Measurements from ENCODE around the gene CBLB. TPM values are rescaled to one million over a fixed set of nuclear protein-coding genes. Genes with fewer than 3 reads are reported as not detected.
A peak's percentile ranks its signal among the peaks of the same experiment; 100 is the strongest.

Gene CBLB
- total RNA-seq, 2 experiments from 2014 or later: 72.8 to 78.9 TPM

DNA sequence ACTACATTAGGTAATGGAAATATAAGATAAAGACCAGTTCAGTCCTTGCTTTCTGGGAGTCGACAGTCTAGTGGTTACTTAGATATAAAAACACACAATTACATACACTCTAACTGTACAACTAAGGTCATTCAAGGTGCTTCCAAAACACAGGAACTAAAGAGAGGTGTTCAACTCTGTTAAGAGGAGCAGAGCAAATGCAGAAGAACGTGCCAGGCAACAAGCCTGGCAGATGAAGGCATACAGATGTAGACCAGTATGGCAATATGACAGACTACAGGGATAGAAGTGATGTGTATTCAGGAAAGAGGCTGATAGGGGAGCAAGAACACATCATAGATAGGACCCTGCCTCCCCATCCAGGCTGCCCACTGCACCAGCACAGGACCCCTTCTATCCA lies 78.3 kb downstream of the CBLB start:
- CTCF ChIA-PET: no interaction called here
- Mint-ChIP-seq H3K4me3 (no peak overlapping the region), H3K27me3 (ENCODE audit: low read depth) (no peaks in the 10 kb centered on the region), H3K4me1 (ENCODE audit: low read depth) (peaks cover 65% of the 10 kb centered on the region), H3K36me3 (ENCODE audit: low read depth) (peaks cover 19% of the 10 kb centered on the region), H3K9me3 (peaks cover 2% of the 10 kb centered on the region), H3K27ac (no peak overlapping the region)
- intact Hi-C loops (cut with micrococcal nuclease): no loop called here
- DNase-seq: no peak

DNA sequence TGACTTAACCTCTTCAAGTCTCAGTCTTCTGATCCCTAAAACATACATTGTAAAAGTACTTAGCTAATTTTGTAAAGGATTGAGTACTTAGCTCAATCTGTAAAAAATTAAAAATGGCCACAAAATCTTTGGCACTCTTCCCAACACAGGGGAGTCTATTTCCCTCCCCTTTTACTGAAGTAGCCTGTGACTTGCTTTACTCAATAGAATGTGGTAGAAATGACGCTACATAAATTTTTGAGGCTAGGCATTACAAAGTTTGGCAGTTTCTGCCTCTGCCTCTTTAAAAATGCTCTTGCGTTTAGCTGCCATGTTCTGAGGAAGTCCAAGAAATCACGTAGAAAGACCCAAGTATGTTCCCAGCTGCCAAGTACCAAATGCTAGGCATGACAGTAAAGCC lies 80.2 kb downstream of the CBLB start:
- H3K27ac Mint-ChIP-seq: no peak overlapping the region
- H3K4me3 Mint-ChIP-seq: no peak overlapping the region
- no peaks in the 10 kb centered on the region for H3K27me3 Mint-ChIP-seq (ENCODE audit: low read depth)
- H3K9me3 Mint-ChIP-seq: peaks cover 2% of the 10 kb centered on the region
- DNase-seq: no peak
- H3K4me1 Mint-ChIP-seq (ENCODE audit: low read depth): peaks cover 69% of the 10 kb centered on the region
- H3K36me3 Mint-ChIP-seq (ENCODE audit: low read depth): peaks cover 28% of the 10 kb centered on the region
- CTCF ChIA-PET: interaction anchor here (0.6 to 1.3 kb wide), 3 partner anchors 12 to 49 kb away, joined by 3 to 4 read pairs (median 4); no protein-coding TSS in a partner anchor
- intact Hi-C loops (cut with micrococcal nuclease): no loop called here

DNA sequence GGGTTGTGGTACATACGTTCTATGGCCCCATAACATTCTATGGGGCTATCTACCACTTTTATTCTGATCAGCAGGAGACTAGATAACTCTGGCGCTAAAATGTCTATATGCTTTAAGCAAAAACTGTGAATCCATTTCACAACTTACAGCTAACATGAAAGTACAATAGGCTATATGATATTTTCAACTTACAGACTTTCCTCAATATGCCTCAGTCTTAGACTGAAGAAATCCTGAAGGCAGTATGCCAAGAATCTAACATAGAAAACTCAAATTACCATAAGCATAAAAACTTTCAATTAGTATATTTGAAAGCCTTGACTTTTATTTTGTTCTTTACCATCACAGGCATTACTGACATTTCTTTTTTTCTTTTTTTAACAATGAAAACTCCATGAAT lies 81.4 kb downstream of the CBLB start:
- Mint-ChIP-seq H3K27ac (no peak overlapping the region), H3K9me3 (peaks cover 2% of the 10 kb centered on the region), H3K36me3 (ENCODE audit: low read depth) (peaks cover 29% of the 10 kb centered on the region), H3K4me3 (no peak overlapping the region), H3K4me1 (ENCODE audit: low read depth) (peaks cover 61% of the 10 kb centered on the region), H3K27me3 (ENCODE audit: low read depth) (no peaks in the 10 kb centered on the region)
- CTCF ChIA-PET: interaction anchor here (0.6 to 1.3 kb wide), 2 partner anchors 11 to 81 kb away, joined by 3 to 4 read pairs; no protein-coding TSS in a partner anchor
- intact Hi-C loops (cut with micrococcal nuclease): no loop called here
- DNase-seq: no peak

DNA sequence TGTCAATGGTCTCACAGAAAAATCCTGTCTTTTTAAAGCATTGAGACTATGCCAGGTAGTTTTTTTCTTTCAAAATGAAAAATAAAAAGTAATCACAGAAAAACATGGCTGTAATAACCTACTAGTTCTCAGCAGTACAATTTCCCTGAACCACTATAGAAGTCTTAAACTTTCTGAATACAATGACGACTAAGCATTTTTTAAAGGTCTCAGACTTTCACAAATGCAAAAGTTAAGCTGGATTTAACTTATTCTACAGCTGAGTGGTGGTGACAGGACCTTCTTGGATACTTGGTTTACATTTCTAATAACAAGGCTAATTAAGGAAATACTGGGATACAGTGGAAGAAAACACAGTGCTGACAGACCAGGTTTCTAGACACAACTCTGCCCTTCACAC lies 81.8 kb downstream of the CBLB start:
- H3K4me3 Mint-ChIP-seq: no peak overlapping the region
- peaks cover 60% of the 10 kb centered on the region for H3K4me1 Mint-ChIP-seq (ENCODE audit: low read depth)
- no peaks in the 10 kb centered on the region for H3K27me3 Mint-ChIP-seq (ENCODE audit: low read depth)
- no peak overlapping the region for H3K27ac Mint-ChIP-seq
- peaks cover 2% of the 10 kb centered on the region for H3K9me3 Mint-ChIP-seq
- peaks cover 28% of the 10 kb centered on the region for H3K36me3 Mint-ChIP-seq (ENCODE audit: low read depth)
- intact Hi-C loops (cut with micrococcal nuclease): no loop called here
- DNase-seq: no peak
- CTCF ChIA-PET: interaction anchor here (0.6 kb wide), 1 partner anchor 80 kb away, joined by 3 read pairs; no protein-coding TSS in a partner anchor

DNA sequence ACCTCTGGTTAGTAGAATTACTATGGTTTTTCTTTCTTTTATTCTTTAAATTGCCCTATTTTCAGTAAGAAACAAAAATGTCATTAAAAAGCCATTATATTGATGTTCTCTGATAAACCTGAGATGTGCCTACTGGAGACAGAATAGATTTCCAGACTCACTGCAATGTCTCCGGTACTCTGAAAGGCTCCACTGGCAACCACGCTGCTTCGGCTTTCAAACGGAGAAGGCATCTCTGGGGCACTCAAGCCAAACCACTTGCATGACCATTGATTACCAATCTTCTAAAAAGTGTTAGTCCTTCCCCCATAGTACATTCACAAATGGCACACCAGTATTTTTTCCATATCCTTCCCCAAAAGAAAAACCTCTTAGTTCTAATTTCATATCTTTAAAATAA lies 82.6 kb downstream of the CBLB start:
- Mint-ChIP-seq H3K27ac (no peak overlapping the region), H3K36me3 (ENCODE audit: low read depth) (peaks cover 30% of the 10 kb centered on the region), H3K27me3 (ENCODE audit: low read depth) (no peaks in the 10 kb centered on the region), H3K9me3 (peaks cover 2% of the 10 kb centered on the region), H3K4me3 (no peak overlapping the region), H3K4me1 (ENCODE audit: low read depth) (peaks cover 63% of the 10 kb centered on the region)
- DNase-seq: no peak
- intact Hi-C loops (cut with micrococcal nuclease): no loop called here
- CTCF ChIA-PET: no interaction called here

DNA sequence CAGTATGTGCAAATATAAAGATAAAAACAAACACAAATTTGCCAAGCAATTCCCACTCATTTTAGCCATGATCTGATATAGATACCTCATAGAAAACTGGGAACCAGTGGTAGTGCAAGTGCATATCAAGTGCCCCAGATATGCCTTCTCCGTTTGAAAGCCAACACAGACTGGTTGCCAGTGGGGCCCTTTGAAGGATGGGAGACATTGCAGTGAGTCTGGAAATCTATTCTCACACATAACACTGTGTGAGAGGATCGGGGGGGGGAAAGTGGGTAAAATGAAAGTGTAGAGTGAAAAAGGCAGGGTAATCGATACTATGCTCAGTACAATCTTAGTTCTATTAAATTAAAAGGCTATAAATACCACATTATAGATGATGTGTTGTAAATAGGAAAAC lies 83.0 kb downstream of the CBLB start:
- DNase-seq: no peak
- Mint-ChIP-seq H3K9me3 (peaks cover 3% of the 10 kb centered on the region), H3K27ac (no peak overlapping the region), H3K36me3 (ENCODE audit: low read depth) (peaks cover 32% of the 10 kb centered on the region), H3K4me3 (no peak overlapping the region), H3K27me3 (ENCODE audit: low read depth) (no peaks in the 10 kb centered on the region), H3K4me1 (ENCODE audit: low read depth) (peaks cover 64% of the 10 kb centered on the region)
- CTCF ChIA-PET: no interaction called here
- intact Hi-C loops (cut with micrococcal nuclease): loop anchor here (1.0 kb wide), 1 partner anchor 15 kb away; no protein-coding TSS in a partner anchor

DNA sequence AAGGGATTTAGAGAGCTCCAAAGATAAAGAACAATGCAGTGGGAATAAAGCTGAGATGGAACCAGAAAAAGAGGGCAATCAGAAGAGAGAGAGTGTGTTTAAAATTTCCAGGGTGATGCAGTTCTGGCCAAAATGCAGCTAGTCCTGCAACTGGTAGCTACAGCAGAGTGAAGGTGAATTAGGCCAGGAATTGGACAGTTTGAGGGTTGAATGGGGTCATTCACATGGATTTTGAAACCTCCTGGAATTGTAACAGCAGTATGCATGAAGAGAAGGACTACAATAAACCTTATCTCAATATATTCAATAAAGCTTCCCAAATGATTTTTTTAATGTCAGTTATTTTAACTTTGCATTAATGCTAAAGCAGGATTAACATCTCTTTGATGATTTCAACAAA lies 85.2 kb downstream of the CBLB start:
- CTCF ChIA-PET: no interaction called here
- DNase-seq: no peak
- peaks cover 33% of the 10 kb centered on the region for H3K36me3 Mint-ChIP-seq (ENCODE audit: low read depth)
- H3K4me3 Mint-ChIP-seq: no peak overlapping the region
- no peak overlapping the region for H3K27ac Mint-ChIP-seq
- H3K4me1 Mint-ChIP-seq (ENCODE audit: low read depth): peaks cover 67% of the 10 kb centered on the region
- intact Hi-C loops (cut with micrococcal nuclease): no loop called here
- H3K27me3 Mint-ChIP-seq (ENCODE audit: low read depth): no peaks in the 10 kb centered on the region
- peaks cover 1% of the 10 kb centered on the region for H3K9me3 Mint-ChIP-seq

DNA sequence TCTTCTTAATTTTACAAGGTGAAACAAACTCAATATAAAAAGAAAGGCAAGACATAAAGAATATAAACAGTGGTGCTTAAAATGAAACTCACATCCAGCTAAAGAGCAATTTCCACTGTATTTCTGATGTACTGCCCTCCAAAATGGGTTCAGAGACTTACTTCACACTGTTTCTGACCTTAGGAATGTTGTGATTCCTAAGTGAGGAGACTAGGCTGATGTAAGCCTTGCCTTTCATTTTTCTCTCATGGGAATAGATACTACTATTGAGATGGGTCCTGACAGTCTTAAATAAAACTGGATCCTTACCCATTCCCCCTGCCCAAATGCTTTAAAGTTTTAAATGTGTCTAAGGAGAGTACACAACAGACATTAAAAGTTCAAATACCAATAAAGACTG lies 86.9 kb downstream of the CBLB start:
- Mint-ChIP-seq H3K27me3 (ENCODE audit: low read depth) (no peaks in the 10 kb centered on the region), H3K4me3 (no peak overlapping the region), H3K9me3 (peaks cover 1% of the 10 kb centered on the region), H3K27ac (peak overlapping the region; percentile 51), H3K36me3 (ENCODE audit: low read depth) (peaks cover 31% of the 10 kb centered on the region), H3K4me1 (ENCODE audit: low read depth) (peaks cover 65% of the 10 kb centered on the region)
- intact Hi-C loops (cut with micrococcal nuclease): loop anchor here (1.0 kb wide), 1 partner anchor 45 kb away; no protein-coding TSS in a partner anchor
- no peak for DNase-seq
- CTCF ChIA-PET: no interaction called here

DNA sequence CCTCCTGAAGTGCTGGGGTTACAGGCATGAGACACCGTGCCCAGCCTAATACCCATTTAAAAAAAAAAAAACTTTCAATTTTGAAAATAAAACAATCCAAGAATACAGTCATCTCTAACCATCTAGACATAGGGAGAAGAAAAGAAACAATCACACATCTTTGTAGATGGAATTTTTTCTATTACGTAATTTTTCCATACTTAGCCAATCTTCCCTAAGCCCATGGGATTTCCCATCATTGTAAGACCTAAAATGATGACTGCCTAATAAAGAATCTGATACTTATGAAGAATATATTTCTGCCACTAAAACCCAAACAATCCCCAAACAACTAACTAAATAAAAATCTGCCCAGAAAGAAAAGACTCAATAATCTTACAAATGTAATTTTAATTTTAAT lies 88.7 kb downstream of the CBLB start:
- Mint-ChIP-seq H3K4me1 (ENCODE audit: low read depth) (peaks cover 61% of the 10 kb centered on the region), H3K27ac (no peak overlapping the region), H3K27me3 (ENCODE audit: low read depth) (no peaks in the 10 kb centered on the region), H3K36me3 (ENCODE audit: low read depth) (peaks cover 31% of the 10 kb centered on the region), H3K4me3 (no peak overlapping the region), H3K9me3 (peaks cover 1% of the 10 kb centered on the region)
- CTCF ChIA-PET: no interaction called here
- intact Hi-C loops (cut with micrococcal nuclease): no loop called here
- DNase-seq: no peak

DNA sequence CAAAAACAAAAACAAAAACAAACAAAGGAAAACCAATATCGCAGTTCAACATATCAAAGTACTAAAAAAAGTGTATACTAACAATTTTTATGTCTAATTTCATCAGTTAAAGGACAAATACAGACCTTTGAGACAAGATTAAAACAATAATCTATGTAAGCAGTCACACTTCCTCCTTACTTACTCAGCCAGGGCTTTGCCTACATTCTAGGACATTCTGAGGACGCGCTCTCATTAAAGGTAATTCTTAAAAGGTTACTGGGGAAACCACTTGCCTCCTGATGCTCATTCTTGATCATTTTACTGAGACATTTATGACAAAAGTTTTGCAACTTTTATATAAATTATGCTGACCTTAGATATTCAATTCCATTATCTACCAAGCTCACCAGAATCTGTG lies 93.4 kb downstream of the CBLB start:
- DNase-seq: no peak
- Mint-ChIP-seq H3K4me3 (no peak overlapping the region), H3K9me3 (peaks cover 1% of the 10 kb centered on the region), H3K4me1 (ENCODE audit: low read depth) (peaks cover 74% of the 10 kb centered on the region), H3K36me3 (ENCODE audit: low read depth) (peaks cover 44% of the 10 kb centered on the region), H3K27me3 (ENCODE audit: low read depth) (no peaks in the 10 kb centered on the region), H3K27ac (peak overlapping the region; percentile 75)
- intact Hi-C loops (cut with micrococcal nuclease): loop anchor here (2.0 to 10.0 kb wide), 2 partner anchors 401 to 649 kb away; no protein-coding TSS in a partner anchor
- CTCF ChIA-PET: interaction anchor here (0.8 to 1.5 kb wide), 2 partner anchors 13 to 88 kb away, joined by 3 to 4 read pairs; no protein-coding TSS in a partner anchor

DNA sequence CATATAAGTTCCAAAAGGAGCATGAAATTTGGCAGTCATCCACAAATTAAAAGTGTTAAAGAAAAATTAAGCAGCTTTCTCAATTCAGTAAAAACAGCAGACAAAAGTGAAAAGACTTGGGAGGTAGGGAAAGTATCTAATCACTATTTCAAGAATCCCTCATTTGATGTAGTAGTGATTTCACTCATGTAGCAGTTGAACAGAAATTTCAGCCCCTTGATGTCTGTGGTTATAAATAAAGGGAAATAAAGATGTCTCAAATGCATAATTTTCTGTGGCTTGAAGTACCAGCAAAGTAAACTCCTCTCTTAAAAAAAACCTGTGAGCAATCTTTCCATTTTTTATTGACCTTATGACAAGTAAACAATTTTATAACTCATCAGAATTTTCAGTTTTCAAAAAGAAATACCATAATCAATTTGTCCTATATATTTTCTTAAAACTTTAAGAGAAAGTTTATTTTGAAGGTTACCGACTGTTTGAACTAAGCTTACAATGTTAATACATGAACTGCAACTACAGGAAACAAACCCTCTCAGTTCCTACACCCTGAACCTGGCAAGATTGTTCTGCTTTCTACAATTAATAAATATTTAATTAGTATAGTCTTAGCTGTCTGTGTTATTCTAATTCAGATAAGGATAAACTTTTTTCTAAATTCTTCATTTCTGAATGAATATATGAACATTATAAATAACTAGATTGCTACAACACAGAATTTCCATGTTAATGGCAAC lies 94.2 kb downstream of the CBLB start:
- CTCF ChIA-PET: no interaction called here
- H3K4me1 Mint-ChIP-seq (ENCODE audit: low read depth): peaks cover 74% of the 10 kb centered on the region
- H3K9me3 Mint-ChIP-seq: peaks cover 1% of the 10 kb centered on the region
- H3K27ac Mint-ChIP-seq: peak overlapping the region; percentile 26
- no peak for DNase-seq
- no peaks in the 10 kb centered on the region for H3K27me3 Mint-ChIP-seq (ENCODE audit: low read depth)
- H3K36me3 Mint-ChIP-seq (ENCODE audit: low read depth): peaks cover 46% of the 10 kb centered on the region
- intact Hi-C loops (cut with micrococcal nuclease): loop anchor here (1.0 to 10.0 kb wide), 11 partner anchors 10 to 650 kb away; partner anchors contain the start of gene CBLB
- no peak overlapping the region for H3K4me3 Mint-ChIP-seq

DNA sequence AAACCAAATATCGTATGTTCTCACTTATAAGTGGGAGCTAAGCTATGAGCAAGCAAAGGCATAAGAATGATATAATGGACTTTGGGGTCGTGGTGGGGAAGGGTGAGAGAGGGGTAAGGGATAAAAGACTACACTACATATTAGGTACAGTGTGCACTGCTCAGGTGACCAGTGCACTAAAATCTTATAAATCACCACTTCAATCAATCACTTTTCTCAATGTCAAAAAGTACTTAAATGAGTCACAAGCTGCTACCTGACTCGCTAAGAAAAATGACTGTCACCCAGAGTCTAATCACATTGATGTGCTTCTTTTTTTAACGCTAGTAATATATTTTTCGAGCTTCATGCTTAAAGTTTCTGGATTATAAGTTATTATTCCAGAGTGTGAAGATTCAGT lies 95.5 kb downstream of the CBLB start:
- peaks cover 48% of the 10 kb centered on the region for H3K36me3 Mint-ChIP-seq (ENCODE audit: low read depth)
- H3K4me1 Mint-ChIP-seq (ENCODE audit: low read depth): peaks cover 85% of the 10 kb centered on the region
- no peak overlapping the region for H3K27ac Mint-ChIP-seq
- peaks cover 1% of the 10 kb centered on the region for H3K9me3 Mint-ChIP-seq
- H3K4me3 Mint-ChIP-seq: no peak overlapping the region
- no peaks in the 10 kb centered on the region for H3K27me3 Mint-ChIP-seq (ENCODE audit: low read depth)
- no peak for DNase-seq
- CTCF ChIA-PET: no interaction called here
- intact Hi-C loops (cut with micrococcal nuclease): loop anchor here (10.0 kb wide), 1 partner anchor 652 kb away; no protein-coding TSS in a partner anchor

DNA sequence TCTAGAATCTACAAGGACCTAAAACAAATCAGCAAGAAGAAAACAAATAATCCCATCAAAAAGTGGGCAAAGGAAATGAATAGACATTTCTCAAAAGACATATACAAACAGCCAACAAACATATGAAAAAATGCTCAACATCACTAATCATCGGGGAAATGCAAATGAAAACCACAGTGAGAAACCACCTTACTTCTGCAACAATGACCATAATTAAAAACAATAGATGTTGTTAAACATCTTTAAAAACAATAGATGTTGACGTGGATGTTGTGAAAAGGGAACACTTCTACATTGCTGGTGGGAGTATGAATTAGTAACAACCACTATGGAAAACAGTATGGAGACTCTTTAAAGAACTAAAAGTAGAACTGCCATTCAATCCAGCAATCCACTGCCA lies 96.2 kb downstream of the CBLB start:
- Mint-ChIP-seq H3K4me3 (no peak overlapping the region), H3K27me3 (ENCODE audit: low read depth) (no peaks in the 10 kb centered on the region), H3K27ac (no peak overlapping the region), H3K36me3 (ENCODE audit: low read depth) (peaks cover 48% of the 10 kb centered on the region), H3K4me1 (ENCODE audit: low read depth) (peaks cover 86% of the 10 kb centered on the region), H3K9me3 (peaks cover 1% of the 10 kb centered on the region)
- CTCF ChIA-PET: no interaction called here
- intact Hi-C loops (cut with micrococcal nuclease): loop anchor here (10.0 kb wide), 1 partner anchor 652 kb away; no protein-coding TSS in a partner anchor
- no peak for DNase-seq

Data from activated naive CD4-positive, alpha-beta T cell treated with anti-CD3 and anti-CD28 coated beads for 36 hours (primary cell).